Endothelial cell of umbilical vein (primary cell): ENCODE results near the gene ANKRD39. TPM values are rescaled to one million over a fixed set of nuclear protein-coding genes. Genes with fewer than 3 reads are reported as not detected.

Experiments used
- BruUV-seq: library from RNA; stranded (reverse); fragments of 400-500 nt; replicated peaks from 2 replicates; lab custom pipeline; 2021; lab: Mats Ljungman, UMichigan
- CTCF ChIA-PET: fragments of 300-600, 350-600 bp; sonication (Branson Sonifier 250); formaldehyde crosslinking; loops from one replicate; lab custom pipeline; 2021; ENCODE audit warnings: antibody characterized with exemption, inconsistent platforms; lab: Charles Lee
- POLR2A ChIA-PET: fragments of 300-600, 350-600 bp; sonication (Branson Sonifier 250); formaldehyde crosslinking; loops from one replicate; lab custom pipeline; 2021; ENCODE audit warnings: antibody characterized with exemption, inconsistent platforms; lab: Charles Lee
- DNase-seq: peaks from one replicate; pipeline ENCODE4 v3.0.0-alpha.2; 2011; ENCODE audit warnings: low read depth, low spot score
- FAIRE-seq: peaks from 2 replicates; lab custom pipeline; 2011; peaks lifted over from hg19 to GRCh38; lab: Jason Lieb, UNC
- H2AFZ ChIP-seq: 2 replicates; pipeline ENCODE4 v1.6.0; 2012; ENCODE audit warnings: low read depth, low read length, control low read depth, inconsistent platforms
- H3K27ac ChIP-seq: 2 replicates; pipeline ENCODE4 v1.5.1; 2011; ENCODE audit warnings: low read depth, mild to moderate bottlenecking, control low read depth, low read length, moderate library complexity; ENCODE audit not compliant: insufficient read depth
- H3K27me3 ChIP-seq, 2 experiments: 2 replicates each; pipeline versions ENCODE4 v1.6.0 to v1.6.1; 2011; ENCODE audit warnings: low read length in 2 of 2, mixed read lengths in 1 of 2; ENCODE audit not compliant: control insufficient read depth in 2 of 2, insufficient read depth in 2 of 2
- H3K36me3 ChIP-seq, 2 experiments: 2 replicates in 1 of 2; 3 replicates in 1 of 2; pipeline ENCODE4 v1.5.1; 2011; ENCODE audit warnings: low read length in 2 of 2, mild to moderate bottlenecking in 1 of 2, moderate library complexity in 1 of 2; ENCODE audit not compliant: control insufficient read depth in 2 of 2, insufficient read depth in 2 of 2; ENCODE audit errors: extremely low read depth in 1 of 2
- H3K4me1 ChIP-seq: 3 replicates; pipeline ENCODE4 v1.5.1; 2011; ENCODE audit warnings: mild to moderate bottlenecking, low read length; ENCODE audit not compliant: control insufficient read depth, insufficient read depth; ENCODE audit errors: extremely low read depth
- H3K4me2 ChIP-seq: 2 replicates; pipeline ENCODE4 v1.6.1; 2011; ENCODE audit warnings: low read length, control low read depth, mixed read lengths; ENCODE audit not compliant: insufficient read depth
- H3K4me3 ChIP-seq, 3 experiments: fragments of 200-600 bp in 1 of 3; sonication (generic), shearing (Covaris generic) in 1 of 3; replicated peaks in 1 of 3; 2 replicates each; pipeline ENCODE4 v1.5.1; 2011 to 2016; ENCODE audit warnings: control low read depth in 3 of 3, low read length in 3 of 3, mild to moderate bottlenecking in 2 of 3, inconsistent platforms in 1 of 3, low read depth in 1 of 3, moderate library complexity in 1 of 3; ENCODE audit not compliant: insufficient read depth in 1 of 3
- H3K79me2 ChIP-seq: 2 replicates; pipeline ENCODE4 v1.6.0; 2012; ENCODE audit warnings: low read length, inconsistent platforms; ENCODE audit not compliant: control insufficient read depth, insufficient read depth
- H3K9ac ChIP-seq: replicated peaks from 2 replicates; pipeline ENCODE3; 2011; ENCODE audit warnings: low read length, control low read depth; ENCODE audit not compliant: insufficient read depth; ENCODE audit errors: extremely low read depth
- H3K9me1 ChIP-seq: replicated peaks from 3 replicates; pipeline ENCODE4 v1.6.0; 2011; ENCODE audit warnings: mild to moderate bottlenecking, low read length; ENCODE audit not compliant: control insufficient read depth, insufficient read depth; ENCODE audit errors: extremely low read depth
- H3K9me3 ChIP-seq: replicated peaks from 2 replicates; pipeline ENCODE4 v1.5.1; 2012; ENCODE audit warnings: low read length, inconsistent platforms; ENCODE audit not compliant: control insufficient read depth, insufficient read depth
- H4K20me1 ChIP-seq: replicated peaks from 2 replicates; pipeline ENCODE3; 2011; ENCODE audit warnings: mild to moderate bottlenecking, low read length; ENCODE audit not compliant: control insufficient read depth, insufficient read depth; ENCODE audit errors: extremely low read depth
- EZH2 ChIP-seq: IDR thresholded peaks from 2 replicates; pipeline ENCODE4 v1.6.1; 2012; ENCODE audit warnings: borderline replicate concordance, low read depth, mild to moderate bottlenecking, moderate library complexity, low read length, inconsistent platforms; ENCODE audit not compliant: severe bottlenecking
- FOS ChIP-seq: IDR thresholded peaks from 2 replicates; pipeline ENCODE4 v1.6.1; 2011; ENCODE audit warnings: mild to moderate bottlenecking, low read length, moderate library complexity, borderline replicate concordance; ENCODE audit not compliant: insufficient read depth
- GATA2 ChIP-seq: IDR thresholded peaks from 2 replicates; pipeline ENCODE4 v1.7.0; 2011; ENCODE audit warnings: low read depth, mild to moderate bottlenecking, moderate library complexity, mixed read lengths, low read length; ENCODE audit not compliant: insufficient read length, insufficient read depth
- JUN ChIP-seq: IDR thresholded peaks from 2 replicates; pipeline ENCODE4 v1.6.1; 2011; ENCODE audit warnings: borderline replicate concordance, low read depth; ENCODE audit not compliant: insufficient read length, insufficient read depth
- MYC ChIP-seq: IDR thresholded peaks from one replicate; pipeline ENCODE4 v1.6.1; 2011; ENCODE audit warnings: mild to moderate bottlenecking, low read depth, low read length
- POLR2A ChIP-seq: IDR thresholded peaks from 2 replicates; pipeline ENCODE4 v1.6.1; 2012; ENCODE audit warnings: low read depth, mild to moderate bottlenecking, control low read depth, low read length
- POLR2AphosphoS5 ChIP-seq: IDR thresholded peaks from 2 replicates; pipeline ENCODE4 v1.6.1; 2012; ENCODE audit warnings: low read depth, mild to moderate bottlenecking, control low read depth, low read length, moderate library complexity; ENCODE audit not compliant: insufficient read depth
- dilution Hi-C: fragments of 300-500 bp; cut with MboI; formaldehyde crosslinking; loops from one replicate; pipeline ENCODE4 v1.15.0; 2019; ENCODE audit warnings: low sequenced_read_pairs; ENCODE audit not compliant: extremely low pct_ligation_motif_present
- intact Hi-C: fragments of 100-400 bp; cut with micrococcal nuclease; formaldehyde crosslinking; loops from one replicate; pipeline ENCODE4 v1.10.0; 2022
- polyA plus RNA-seq, 4 experiments: library from polyadenylated mRNA; depleted of rRNA in 3 of 4; stranded (reverse) in 3 of 4; unstranded in 1 of 4; fragments of >200 nt; gene quantifications; 2 replicates each; pipeline versions ENCODE4 v1.2.1 to v1.2.3, GENCODE V29; 2011 to 2012; ENCODE audit warnings: missing spikeins in 1 of 4
- total RNA-seq: library from RNA; stranded (reverse); gene quantifications from 2 replicates; pipeline ENCODE4 v1.2.3, GENCODE V29; 2021
- TF ChIP-seq, protein P1 (sequence below), 2 donors: IDR thresholded peaks; 1 replicate in 1 of 2; 2 replicates in 1 of 2; pipeline ENCODE4 v1.5.1; 2011; ENCODE audit warnings: low read length in 2 of 2, mild to moderate bottlenecking in 2 of 2, moderate library complexity in 2 of 2, control low read depth in 1 of 2, inconsistent platforms in 1 of 2, low read depth in 1 of 2; ENCODE audit not compliant: insufficient read depth in 1 of 2; ENCODE audit errors: extremely low read depth in 1 of 2
- TF ChIP-seq, protein P2 (sequence below): IDR thresholded peaks from 2 replicates; pipeline ENCODE4 v1.6.1; 2011; ENCODE audit not compliant: insufficient read depth, insufficient read length

Gene ANKRD39
- total and polyA plus RNA-seq, 2 donors (not counting 3 experiments of a cell fraction or from before 2014, with no cell fraction given) = 14.7 to 17.9 TPM

DNA sequence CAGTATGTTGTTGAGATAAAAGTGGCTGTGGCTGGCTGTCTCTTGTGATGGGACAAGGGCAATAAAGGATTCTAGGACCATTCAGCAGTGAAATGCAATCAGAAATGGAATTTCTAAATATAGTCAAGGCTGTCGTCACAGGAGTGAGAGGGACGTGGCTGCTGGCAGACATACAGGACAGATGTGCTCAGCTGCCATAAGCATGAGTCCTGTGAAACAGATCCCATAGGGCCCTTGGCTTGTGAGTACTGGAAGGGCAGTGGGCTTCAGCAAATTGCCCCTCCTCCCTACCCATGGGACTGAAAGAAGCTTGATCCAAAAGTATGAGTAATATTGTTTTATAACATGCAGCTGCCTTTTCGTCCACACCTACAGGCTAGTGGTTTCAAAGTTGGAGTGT lies 45.9 kb downstream of the ANKRD39 start:
- no peak overlapping the region for H3K4me3 ChIP-seq
- intact Hi-C loops = no loop called here
- FAIRE-seq (no peak), DNase-seq (no peak)
- H3K4me2 ChIP-seq = no peak overlapping the region
- ChIA-PET CTCF (interaction anchor here (0.9 to 3.6 kb wide), 2 partner anchors 11 to 258 kb away, joined by 3 to 12 read pairs; no protein-coding TSS in a partner anchor), POLR2A (no interaction called here)
- H3K27me3 ChIP-seq = no peaks in the 10 kb centered on the region
- no peak overlapping the region for H3K9ac ChIP-seq
- TF ChIP-seq EZH2 (no peak), FOS (no peak), GATA2 (no peak), POLR2A (no peak), POLR2AphosphoS5 (no peak), MYC (no peak), JUN (no peak)
- TF ChIP-seq, protein P1, sequence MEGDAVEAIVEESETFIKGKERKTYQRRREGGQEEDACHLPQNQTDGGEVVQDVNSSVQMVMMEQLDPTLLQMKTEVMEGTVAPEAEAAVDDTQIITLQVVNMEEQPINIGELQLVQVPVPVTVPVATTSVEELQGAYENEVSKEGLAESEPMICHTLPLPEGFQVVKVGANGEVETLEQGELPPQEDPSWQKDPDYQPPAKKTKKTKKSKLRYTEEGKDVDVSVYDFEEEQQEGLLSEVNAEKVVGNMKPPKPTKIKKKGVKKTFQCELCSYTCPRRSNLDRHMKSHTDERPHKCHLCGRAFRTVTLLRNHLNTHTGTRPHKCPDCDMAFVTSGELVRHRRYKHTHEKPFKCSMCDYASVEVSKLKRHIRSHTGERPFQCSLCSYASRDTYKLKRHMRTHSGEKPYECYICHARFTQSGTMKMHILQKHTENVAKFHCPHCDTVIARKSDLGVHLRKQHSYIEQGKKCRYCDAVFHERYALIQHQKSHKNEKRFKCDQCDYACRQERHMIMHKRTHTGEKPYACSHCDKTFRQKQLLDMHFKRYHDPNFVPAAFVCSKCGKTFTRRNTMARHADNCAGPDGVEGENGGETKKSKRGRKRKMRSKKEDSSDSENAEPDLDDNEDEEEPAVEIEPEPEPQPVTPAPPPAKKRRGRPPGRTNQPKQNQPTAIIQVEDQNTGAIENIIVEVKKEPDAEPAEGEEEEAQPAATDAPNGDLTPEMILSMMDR (IDR thresholded peaks at IDR 0.05; ENCODE audit: extremely low read depth in 1 of 2, insufficient read depth in 1 of 2, low read depth in 1 of 2, low read length in 2 of 2) = no peak
- TF ChIP-seq, protein P2, sequence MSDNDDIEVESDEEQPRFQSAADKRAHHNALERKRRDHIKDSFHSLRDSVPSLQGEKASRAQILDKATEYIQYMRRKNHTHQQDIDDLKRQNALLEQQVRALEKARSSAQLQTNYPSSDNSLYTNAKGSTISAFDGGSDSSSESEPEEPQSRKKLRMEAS = no peak
- no peaks in the 10 kb centered on the region for H3K9me1 ChIP-seq
- no peaks in the 10 kb centered on the region for H4K20me1 ChIP-seq
- no TSS peak for BruUV-seq
- H3K36me3 ChIP-seq = no peaks in the 10 kb centered on the region
- no peaks in the 10 kb centered on the region for H3K9me3 ChIP-seq
- H3K27ac ChIP-seq = no peak overlapping the region
- dilution Hi-C loops = no loop called here
- H3K79me2 ChIP-seq = no peaks in the 10 kb centered on the region
- no peak overlapping the region for H2AFZ ChIP-seq
- peaks cover 5% of the 10 kb centered on the region for H3K4me1 ChIP-seq
